Stimulated activated CD4-positive, alpha-beta T cell treated with anti-CD3 and anti-CD28 coated beads, TNF-alpha, amount 100 ng/mL, for 1 hour (primary cell): ENCODE measurements around the gene PPARD.
"Not testable (repeated sequence)": the region's sequence is repeated elsewhere in the genome, so short reads cannot be mapped to it uniquely, and the experiment has no call there.

Source experiments
- DNase-seq, 3 donors: peaks; one replicate each; pipeline ENCODE4 v3.0.0-alpha.2; 2020; ENCODE audit warnings: low read depth in 3 of 3, low spot score in 1 of 3

Gene PPARD

DNA sequence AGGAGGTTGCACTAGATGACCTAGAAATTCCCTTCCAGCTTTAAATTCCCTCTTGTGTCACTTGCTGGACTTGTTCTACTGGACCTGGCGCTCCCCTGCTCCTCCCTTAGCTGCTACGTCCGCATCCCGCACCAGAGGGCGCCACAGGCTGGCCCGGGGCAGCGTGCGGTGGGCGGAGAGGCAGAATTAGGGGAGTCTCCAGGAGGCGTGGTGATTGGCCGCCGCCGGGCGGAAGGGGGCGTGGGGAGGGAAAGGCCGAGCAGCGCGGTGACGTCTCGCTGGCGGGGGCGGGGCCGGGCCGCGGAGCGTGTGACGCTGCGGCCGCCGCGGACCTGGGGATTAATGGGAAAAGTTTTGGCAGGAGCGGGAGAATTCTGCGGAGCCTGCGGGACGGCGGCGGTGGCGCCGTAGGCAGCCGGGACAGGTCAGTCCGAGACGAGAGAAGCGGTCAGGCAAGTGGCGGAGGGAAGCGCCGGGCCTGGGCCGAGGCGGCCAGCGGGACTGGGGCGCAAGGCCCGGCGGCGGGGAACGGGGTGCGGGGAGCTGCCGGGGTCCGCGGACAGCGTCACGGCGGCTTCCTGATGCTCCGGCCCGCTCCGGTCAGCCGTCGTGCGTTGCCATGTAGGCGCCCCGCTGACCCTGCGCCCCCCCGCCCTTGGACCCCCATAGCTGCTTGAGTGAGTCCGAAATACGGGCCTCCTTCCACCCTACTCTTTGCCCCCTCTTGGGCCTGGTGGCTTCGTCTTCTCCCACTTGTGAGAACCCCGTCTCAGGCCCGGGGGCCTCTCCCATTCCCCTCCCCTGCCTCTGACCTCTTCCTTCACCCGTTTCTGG lies at the start of gene PPARD:
Gene PPARD (plus strand): TSS at position 301 of the 834 bp plus-strand sequence. CDS start 68,530 bp downstream, outside the sequence.
- DNase-seq = peak; percentile 92 to 98 (median 93)

DNA sequence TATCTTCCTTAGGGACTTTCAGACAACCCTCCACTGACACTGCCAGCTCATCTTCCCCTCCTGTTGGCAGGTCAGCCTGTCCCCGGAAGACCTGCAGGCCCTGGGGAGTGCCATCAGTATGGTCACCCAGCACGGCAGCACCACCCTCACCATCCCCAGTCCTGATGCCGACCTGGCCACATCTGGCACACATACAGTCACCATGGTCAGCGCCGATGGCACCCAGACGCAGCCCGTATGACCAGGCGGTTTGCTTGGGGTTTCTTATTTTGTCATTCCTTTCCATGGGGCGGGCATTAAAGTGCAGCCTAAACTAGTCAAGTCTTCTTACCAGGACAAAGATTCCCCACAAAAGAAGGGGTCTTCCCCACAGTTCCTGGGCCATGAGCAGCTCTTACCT lies 48.7 kb upstream of the PPARD start:
- no peak for DNase-seq

DNA sequence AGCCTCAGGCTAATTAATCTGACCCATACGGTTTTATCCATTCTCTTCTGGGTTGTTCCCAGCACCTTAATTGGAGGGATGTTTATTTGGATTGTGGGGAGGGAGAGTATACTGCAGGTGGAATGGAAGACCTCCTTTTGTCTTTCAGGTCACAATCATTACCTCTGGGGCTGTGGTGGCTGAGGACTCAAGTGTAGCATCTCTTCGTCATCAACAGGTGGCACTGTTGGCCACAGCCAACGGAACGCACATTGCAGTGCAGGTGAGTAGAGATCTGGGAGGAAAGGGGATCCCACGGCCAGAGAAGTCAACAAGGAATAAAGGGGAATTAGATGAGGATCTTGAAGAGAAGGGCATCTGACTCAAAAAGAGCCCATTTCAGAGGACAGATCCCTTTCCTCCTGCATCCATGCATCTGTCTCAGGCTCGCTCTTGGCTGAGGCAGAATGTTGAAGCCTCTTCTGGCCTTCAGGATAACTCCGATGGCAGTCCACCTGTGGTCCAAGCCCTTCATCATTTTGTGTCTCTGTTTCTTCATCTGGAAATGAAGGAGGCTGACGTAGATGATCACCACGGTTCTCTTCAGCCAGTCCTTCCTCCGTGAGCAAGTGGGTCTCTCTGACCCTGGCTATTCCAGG lies 47.9 kb upstream of the PPARD start:
- no peak for DNase-seq

DNA sequence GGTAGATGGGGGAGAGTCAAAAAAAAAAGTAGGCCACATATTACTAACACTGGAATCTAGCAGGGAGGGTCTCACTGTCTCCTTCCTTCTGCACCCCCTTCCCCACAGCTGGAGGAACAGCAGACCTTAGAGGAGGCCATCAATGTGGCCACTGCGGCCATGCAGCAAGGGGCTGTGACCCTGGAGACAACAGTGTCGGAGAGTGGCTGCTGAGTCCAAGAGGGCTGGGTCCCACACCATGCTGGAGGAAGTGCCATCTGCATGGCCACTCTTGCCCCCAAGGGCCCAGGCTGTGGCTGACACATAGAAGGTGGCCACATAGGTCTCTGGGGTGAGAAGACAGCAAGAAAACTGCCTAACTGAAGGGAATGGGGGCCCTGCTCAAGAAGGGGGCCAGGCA lies 47.3 kb upstream of the PPARD start:
- DNase-seq = no peak

DNA sequence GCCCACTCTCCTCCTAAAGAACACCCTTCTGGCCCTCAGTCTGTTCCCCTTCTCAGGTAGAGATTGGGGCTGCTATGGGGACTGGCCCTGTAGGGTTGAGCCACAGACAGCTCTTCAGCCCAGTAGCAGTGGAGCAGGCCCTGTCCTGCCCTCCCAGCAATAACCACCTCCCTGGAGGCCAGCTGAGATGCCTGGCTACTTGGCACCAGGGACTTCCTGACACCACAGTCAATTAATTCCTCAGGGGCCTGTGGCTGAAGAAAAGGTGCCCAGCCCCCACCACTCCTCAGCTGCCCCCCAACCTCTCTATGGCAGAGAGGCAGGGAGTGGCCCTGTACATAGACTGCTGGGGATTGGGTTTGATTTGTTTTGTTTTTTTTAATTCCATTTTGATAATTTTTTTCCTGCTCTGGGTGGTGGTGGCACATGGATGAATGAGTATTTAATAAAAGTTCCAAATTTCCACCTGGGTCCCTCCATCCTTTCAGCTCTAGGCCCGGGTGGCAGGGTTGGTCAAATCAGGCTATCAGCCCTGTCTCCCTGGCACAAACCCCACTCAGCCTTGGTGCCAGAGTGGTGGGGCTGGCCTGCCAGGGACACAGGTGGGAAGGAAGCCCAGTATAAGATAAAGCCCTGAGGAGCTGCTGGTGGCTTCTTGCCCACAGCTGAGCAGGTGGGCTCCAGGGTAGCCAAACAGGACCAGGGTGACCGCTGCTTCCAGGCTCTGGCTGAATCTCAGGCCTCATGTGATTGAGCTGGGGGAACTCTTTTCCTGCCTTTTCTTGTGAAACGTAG lies 46.6 kb upstream of the PPARD start:
- no peak for DNase-seq

DNA sequence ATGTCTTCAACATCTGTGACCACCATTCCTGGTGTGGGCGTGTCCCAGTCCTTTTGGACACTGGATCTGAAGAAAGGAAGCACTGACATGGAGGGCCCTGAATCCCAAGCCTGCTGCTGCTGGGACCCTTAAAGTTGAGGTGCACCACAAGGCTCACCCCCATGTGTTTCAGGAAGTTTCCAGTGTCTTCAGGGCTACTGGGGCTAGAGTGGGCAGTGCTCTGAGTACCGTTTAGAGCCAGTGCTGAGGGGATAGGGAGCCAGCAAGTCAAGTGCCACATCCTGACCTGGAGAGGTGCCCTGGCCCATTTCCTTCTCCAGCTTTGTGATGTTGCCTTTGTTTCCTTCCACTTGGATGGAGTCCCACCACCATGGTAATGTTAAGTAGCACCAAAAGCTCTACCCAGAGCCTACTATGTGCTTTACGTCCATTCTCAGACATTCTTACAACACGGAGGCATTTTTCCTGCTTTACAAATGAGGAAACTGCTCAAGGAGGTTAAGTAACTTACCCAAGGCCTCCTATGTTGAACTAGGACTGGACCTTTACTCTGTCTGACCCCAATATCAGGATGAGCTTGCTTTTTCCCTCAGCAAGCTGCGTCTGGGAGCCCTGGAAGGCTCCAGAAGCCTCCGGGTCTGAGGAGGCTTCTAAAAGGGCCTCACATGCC lies 45.3 kb upstream of the PPARD start:
- DNase-seq = no peak

DNA sequence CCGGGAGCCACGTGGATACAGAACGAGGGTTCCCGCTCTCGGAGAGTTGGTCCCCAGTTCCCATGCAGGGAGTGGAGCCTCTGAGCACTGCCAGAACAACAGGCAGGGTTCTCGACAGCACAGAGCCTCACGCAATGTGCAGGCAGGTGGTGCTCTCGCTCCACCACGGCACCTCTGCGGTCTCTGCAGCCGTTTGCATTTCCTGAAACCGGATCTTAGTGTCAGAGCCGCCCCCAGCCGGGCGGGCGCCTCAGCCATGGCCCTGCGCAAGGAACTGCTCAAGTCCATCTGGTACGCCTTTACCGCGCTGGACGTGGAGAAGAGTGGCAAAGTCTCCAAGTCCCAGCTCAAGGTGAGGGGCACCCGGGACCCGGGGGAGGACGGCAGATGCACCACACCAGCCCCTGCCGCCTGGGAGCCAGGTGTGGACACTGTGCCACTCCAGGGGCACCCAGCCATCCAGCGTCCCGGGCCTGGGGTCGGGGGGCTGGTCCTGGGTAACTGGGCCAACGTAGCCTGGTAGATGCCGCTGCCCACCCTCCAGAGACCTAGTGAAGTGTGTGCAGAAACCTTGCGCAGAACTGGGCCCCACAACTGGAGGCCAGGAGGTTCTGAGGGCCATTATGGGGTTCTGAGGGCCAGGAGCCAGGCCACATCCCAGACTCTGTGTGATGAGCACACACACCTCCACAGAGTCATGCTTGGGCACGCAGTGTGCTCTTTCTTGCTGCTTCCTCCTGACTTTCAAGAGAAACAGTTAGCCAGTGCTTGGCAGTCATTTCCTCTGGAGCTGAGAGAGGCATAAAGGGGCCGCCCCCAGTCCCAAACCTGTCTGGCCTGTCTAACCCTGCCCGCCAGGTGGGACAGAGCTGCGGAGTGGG lies 44.5 kb upstream of the PPARD start, which contains the start of gene DEF6:
Gene DEF6 (plus strand): TSS at position 218 of the 881 bp plus-strand sequence. CDS start 39 bp downstream, at position 257.
- DNase-seq = peak; percentile 72 to 75 (median 75)

DNA sequence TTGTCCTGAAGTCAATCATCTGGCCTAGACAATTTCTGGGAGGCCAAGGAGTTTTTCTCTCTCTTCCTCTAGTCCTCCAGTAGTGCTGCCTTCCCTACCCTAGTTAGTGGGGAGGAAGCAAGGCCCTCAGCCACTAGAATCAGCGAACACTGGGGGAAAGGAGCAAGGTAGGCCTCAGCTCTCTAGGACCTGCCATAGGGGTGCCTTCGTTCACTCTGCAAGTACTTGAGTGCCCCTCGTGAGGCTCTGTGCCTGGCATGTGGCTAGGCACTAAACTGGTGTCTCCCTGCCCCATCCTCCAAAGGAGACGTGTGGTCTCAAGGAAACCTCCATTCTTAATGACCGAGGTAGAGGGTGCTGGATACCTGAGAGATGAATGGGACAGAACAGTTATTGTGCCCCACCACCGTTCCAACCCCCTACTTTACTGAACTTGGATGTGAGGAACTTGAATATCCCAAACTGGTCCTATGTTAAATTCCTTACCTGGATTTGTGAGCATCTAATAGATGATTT lies 43.7 kb upstream of the PPARD start:
- DNase-seq = no peak

DNA sequence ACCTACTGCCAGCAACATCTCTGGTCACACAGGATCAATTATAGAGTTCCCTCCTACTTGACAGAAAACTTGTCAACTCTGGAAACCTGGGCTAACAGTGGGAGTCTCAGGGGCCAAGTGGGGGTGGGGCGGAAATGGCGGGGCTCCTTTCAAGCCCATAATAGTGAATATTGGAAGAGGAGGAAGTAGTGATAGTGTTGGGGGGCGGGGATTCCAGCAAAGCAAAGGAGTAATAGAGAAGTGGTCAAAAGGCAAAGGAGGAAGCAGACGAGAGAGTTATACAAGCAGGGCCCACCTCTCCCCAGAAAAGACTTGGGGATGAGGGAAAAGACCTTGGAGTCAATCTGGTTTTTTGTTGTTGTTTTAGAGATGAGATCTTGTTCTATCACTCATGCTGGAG lies 42.7 kb upstream of the PPARD start:
- no peak for DNase-seq

DNA sequence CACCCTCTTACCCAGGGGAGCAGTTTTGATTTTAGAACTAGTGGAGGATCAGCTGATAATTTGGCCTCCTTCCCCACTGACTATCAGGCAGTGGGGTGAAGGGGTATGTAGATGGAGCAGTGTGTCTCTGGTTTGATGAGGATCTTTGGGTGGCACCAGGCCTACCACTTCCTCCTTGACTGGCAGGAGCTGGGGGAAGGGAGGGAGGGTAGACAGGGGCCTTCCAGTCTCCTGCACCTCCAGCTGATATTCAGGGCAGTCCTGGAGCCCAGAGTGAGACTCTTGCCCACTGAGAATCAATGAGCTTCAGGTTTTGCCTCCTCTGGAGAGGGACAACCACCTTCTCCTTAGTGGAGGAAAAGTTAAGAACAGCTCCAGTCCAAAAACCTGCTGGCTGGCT lies 41.5 kb upstream of the PPARD start:
- no peak for DNase-seq

DNA sequence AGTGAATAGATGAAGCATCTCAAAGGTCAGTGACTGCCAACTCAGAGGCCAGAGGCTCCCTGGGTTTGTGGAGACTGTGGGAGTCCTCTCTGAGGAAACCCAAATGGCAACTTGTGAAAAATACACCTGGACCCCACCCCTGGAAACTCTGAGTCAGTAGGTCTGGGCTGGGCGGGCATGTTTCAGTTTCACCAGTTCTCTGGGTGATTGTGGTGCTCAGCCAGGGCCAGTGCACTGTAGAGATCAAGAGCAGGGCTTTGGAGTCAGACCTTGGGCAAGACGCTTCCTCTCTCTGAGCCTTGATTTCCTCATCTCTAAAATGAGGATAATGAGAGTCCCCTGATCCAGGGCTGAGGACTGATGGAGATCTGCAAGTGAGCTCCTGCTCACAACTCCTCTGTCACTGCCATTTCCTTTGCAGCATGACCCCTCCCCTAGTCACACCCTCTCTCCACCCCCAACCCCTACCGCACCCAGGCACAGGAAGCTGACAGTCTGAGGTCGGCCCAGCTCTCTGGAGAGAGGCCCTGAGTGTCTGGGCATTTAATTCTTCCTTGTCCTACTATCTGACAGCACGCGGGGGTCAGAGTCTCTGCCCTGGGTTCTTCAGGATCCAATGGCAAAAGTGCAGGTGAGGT lies 39.6 kb upstream of the PPARD start:
- peak; percentile 58 to 74 (median 72) for DNase-seq

DNA sequence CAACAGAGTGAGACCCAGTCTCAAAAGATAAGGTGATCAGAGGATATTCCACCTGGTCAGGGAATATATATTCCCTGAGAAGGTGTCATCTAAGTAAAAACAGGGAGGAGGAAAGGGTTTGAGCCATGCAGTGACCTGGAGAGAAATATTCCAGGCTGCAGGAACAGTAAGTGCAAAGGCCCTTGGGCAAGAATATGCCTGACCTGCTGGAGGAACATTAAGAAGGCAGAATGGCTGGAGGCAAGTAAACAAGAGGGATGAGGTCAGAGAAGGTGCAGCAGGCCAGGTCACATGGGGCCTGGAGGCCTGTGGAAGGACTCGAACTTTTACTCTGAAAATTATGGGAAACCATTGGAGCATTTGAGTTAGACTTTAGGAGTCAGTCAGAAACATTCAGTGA lies 38.1 kb upstream of the PPARD start:
- no peak for DNase-seq

DNA sequence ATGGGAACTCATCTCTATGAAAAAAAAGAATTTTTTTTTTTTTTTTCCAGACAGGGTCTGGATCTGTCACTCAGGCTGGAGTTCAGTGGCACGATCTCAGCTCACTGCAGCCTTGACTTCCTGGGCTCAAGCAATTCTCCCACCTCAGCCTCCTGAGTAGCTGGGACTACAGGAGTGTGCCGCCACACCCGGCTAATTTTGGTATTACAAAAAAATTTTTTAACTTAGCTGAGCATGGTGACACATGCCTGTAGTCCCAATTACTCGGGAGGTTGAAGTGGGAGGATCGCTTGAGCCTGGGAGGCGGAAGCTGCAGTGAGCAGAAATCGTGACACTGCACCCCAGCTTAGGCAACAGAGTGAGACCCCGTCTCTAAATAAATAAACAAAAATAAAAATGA lies 37.2 kb upstream of the PPARD start:
- DNase-seq = no peak

DNA sequence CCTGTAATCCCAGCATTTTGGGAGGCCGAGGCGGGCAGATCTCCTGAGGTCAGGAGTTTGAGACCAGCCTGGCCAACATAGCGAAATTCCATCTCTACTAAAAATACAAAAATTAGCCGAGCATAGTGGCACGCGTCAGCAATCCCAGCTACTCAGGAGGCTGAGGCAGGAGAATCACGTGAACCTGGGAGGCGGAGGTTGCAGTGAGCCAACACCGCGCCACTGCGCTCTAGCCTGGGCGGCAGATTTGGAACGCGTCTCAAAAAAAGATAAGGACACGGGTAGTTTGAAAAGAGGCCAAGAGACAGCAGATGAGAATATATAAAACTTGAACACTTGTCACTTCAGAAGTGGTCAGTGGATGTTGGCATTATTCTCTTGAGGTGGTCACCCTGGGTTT lies 35.2 kb upstream of the PPARD start:
- not testable (repeated sequence) for DNase-seq

DNA sequence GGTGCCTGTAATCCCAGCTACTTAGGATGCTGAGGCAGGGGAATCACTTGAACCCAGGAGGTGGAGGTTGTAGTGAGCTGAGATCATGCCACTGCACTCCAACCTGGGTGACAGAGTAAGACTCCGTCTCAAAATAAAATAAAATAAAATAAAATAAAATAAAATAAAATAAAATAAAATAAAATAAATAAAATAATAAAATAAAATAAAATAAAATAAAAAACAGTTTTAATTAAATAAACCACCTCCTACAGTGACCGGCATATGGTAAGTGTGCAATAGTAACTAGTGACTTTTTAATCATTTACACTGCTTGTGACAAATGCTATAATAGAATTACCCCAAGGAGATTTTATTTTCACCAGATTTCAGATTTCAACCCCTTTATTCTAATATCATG lies 33.8 kb upstream of the PPARD start:
- not testable (repeated sequence) for DNase-seq

DNA sequence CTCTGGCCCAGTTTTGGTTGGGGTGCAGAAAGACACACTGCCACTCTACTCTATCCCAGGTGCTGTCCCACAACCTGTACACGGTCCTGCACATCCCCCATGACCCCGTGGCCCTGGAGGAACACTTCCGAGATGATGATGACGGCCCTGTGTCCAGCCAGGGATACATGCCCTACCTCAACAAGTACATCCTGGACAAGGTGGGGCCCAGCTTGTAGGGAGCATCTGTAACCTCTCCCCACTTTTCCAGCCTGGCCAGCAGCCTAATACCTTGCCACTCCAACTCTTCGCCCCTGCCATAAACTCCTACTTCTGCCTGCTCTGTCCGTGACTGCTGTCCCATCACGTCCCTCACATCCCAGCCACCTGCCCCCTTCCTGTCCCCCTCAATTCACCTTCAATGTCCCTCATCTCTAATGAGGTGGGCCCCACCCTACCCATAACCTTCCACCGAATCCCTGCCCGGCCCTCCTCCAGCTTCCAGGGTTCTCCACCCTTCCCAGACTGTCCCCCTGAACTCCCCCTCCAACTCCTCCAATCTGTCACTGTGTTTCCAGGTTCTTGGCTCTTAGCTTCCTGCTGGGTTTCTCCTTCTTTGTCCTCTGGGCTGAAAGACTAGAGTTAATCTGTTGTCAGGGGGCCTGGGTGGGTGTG lies 32.6 kb upstream of the PPARD start:
- no peak for DNase-seq

DNA sequence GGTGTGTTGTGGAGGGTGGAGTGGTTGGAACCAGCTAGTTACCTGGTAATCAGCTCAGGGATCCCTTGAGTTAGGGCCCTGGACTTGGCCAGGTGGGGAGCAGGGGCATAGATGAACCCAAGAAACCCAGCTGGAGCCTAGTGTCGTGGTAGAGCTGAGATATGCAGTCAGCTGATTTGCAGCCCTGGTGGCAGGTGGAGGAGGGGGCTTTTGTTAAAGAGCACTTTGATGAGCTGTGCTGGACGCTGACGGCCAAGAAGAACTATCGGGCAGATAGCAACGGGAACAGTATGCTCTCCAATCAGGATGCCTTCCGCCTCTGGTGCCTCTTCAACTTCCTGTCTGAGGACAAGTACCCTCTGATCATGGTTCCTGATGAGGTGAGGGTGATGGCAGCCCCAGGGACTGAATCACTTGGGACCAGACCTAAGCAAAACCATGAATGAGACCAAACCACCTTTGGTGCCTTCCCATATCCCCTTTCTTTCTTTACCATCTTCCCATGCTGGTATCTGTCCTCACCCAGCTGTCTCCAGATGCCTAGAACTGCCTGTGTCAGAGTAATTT lies 32.0 kb upstream of the PPARD start:
- no peak for DNase-seq

DNA sequence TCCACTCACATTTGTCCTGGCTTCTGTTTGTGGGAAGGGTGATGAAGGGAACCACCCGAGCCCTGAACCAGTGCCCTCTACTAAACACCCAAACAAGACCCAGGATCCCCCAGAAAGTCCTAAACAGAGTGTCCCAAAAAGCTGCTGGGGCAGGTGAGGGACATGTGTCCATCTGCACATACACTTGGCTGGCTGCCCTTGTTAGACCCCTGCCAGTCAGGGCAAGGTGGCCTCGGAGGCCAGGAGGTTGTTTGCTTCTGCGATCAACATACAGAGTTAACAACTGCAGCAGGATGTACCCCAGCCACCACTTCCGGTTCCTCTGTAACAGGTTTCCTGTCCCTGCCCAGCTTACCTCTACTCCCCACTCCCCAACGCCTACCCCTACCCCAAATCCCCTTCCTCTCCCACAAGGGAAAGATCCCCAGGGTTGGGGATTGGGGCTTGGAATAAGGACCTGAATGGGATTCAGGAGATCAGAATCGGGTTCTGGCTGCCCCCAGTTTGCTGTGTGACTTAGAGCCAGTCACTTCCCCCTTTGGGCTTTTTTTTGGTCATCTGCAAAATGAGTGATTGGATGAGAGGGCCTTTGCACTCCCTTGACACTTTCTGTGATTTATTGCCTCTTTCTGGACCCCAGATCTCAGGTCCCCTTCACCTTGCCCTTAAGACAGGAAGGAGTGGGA lies 30.8 kb upstream of the PPARD start:
- DNase-seq = no peak
